HTR-8/SVneo (cell line): ENCODE data around the gene AGMO.

Source experiments
- DNase-seq: peaks from one replicate; pipeline ENCODE4 v3.0.0; 2011; ENCODE audit warnings: low spot score, mixed read lengths; ENCODE audit not compliant: insufficient read length
- FAIRE-seq: peaks from 2 replicates; lab custom pipeline; 2011; peaks lifted over from hg19 to GRCh38; lab: Jason Lieb, UNC

The AGMO gene

GRCh38 chr7:15284396-15284795, 277.4 kb downstream of the AGMO start:
- no peak for FAIRE-seq
- no peak for DNase-seq

GRCh38 chr7:15280078-15280733, 281.6 kb downstream of the AGMO start:
- FAIRE-seq (no peak), DNase-seq (no peak)

- no peak for FAIRE-seq
- DNase-seq: no peak
These were observed 282.2 kb downstream of the AGMO start for GRCh38 chr7:15279640-15280039.

- FAIRE-seq: no peak
- DNase-seq: no peak
These were observed 304.1 kb downstream of the AGMO start for GRCh38 chr7:15257689-15258088.

- FAIRE-seq (no peak), DNase-seq (no peak)
These were observed 309.6 kb downstream of the AGMO start for GRCh38 chr7:15252181-15252580.

GRCh38 chr7:15248514-15248913, 313.3 kb downstream of the AGMO start:
- no peak for DNase-seq
- no peak for FAIRE-seq

GRCh38 chr7:15245831-15246230, 316.0 kb downstream of the AGMO start:
- no peak for DNase-seq
- FAIRE-seq: no peak

- DNase-seq (no peak), FAIRE-seq (no peak)
These were observed 322.0 kb downstream of the AGMO start for GRCh38 chr7:15239801-15240200.

GRCh38 chr7:15236952-15237351, 324.9 kb downstream of the AGMO start:
- no peak for DNase-seq
- no peak for FAIRE-seq

- no peak for FAIRE-seq
- no peak for DNase-seq
These were observed 327.4 kb downstream of the AGMO start for GRCh38 chr7:15234431-15234830.

GRCh38 chr7:15228831-15229230, 333.0 kb downstream of the AGMO start:
- no peak for FAIRE-seq

GRCh38 chr7:15225981-15226380, 335.8 kb downstream of the AGMO start:
- no peak for FAIRE-seq
- DNase-seq: no peak

More at GRCh38 chr7:15228831-15229230, 333.0 kb downstream of the AGMO start:
- no peak for DNase-seq

GRCh38 chr7:15219758-15220157, 342.1 kb downstream of the AGMO start:
- no peak for FAIRE-seq

GRCh38 chr7:15218261-15218660, 343.6 kb downstream of the AGMO start:
- no peak for FAIRE-seq

More at GRCh38 chr7:15219758-15220157, 342.1 kb downstream of the AGMO start:
- no peak for DNase-seq

GRCh38 chr7:15215616-15216015, 346.2 kb downstream of the AGMO start:
- DNase-seq (no peak), FAIRE-seq (no peak)

More at GRCh38 chr7:15218261-15218660, 343.6 kb downstream of the AGMO start:
- DNase-seq: no peak

- DNase-seq (no peak), FAIRE-seq (no peak)
These were observed 346.8 kb downstream of the AGMO start for GRCh38 chr7:15214976-15215375.

- no peak for FAIRE-seq
- DNase-seq: no peak
These were observed 348.7 kb downstream of the AGMO start for GRCh38 chr7:15213093-15213492.

GRCh38 chr7:15209429-15209828, 352.4 kb downstream of the AGMO start:
- no peak for FAIRE-seq
- no peak for DNase-seq

GRCh38 chr7:15204421-15204820, 357.4 kb downstream of the AGMO start:
- DNase-seq (no peak), FAIRE-seq (no peak)

- FAIRE-seq (no peak), DNase-seq (peak; percentile 3)
These were observed 362.3 kb downstream of the AGMO start for GRCh38 chr7:15199482-15199881.

- FAIRE-seq: no peak
- DNase-seq: no peak
These were observed 364.5 kb downstream of the AGMO start for GRCh38 chr7:15197042-15197977.
